22Rv1 (cell line): ENCODE data around the gene SGSH.

Experiments used
- ZFX ChIP-seq: fragments of 450-650 bp; IDR thresholded peaks from 2 replicates; pipeline ENCODE4 v1.6.1; 2017; ENCODE audit warnings: antibody characterized with exemption, borderline replicate concordance
- TF ChIP-seq, protein P1 (sequence below): fragments of 450-650 bp; IDR thresholded peaks from 2 replicates; pipeline ENCODE4 v1.5.1; 2017; ENCODE audit warnings: mild to moderate bottlenecking

- TF ChIP-seq, protein P1, sequence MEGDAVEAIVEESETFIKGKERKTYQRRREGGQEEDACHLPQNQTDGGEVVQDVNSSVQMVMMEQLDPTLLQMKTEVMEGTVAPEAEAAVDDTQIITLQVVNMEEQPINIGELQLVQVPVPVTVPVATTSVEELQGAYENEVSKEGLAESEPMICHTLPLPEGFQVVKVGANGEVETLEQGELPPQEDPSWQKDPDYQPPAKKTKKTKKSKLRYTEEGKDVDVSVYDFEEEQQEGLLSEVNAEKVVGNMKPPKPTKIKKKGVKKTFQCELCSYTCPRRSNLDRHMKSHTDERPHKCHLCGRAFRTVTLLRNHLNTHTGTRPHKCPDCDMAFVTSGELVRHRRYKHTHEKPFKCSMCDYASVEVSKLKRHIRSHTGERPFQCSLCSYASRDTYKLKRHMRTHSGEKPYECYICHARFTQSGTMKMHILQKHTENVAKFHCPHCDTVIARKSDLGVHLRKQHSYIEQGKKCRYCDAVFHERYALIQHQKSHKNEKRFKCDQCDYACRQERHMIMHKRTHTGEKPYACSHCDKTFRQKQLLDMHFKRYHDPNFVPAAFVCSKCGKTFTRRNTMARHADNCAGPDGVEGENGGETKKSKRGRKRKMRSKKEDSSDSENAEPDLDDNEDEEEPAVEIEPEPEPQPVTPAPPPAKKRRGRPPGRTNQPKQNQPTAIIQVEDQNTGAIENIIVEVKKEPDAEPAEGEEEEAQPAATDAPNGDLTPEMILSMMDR = 0 out of 2 replicates have a peak, but pooled peaks have one; percentile 4
- TF ChIP-seq ZFX = no peak
Observed at GRCh38 chr17:80220054-80220735, at the start of gene SGSH, which contains the start of gene SLC26A11.
